ENCODE measurements around the gene SLC26A8. TPM values are rescaled to one million over a fixed set of nuclear protein-coding genes. Genes with fewer than 3 reads are reported as not detected.
"Not testable (repeated sequence)": the region's sequence is repeated elsewhere in the genome, so short reads cannot be mapped to it uniquely, and the experiment has no call there.

SLC26A8 gene
- total RNA-seq, 1 experiment from 2014 or later = not detected

DNA sequence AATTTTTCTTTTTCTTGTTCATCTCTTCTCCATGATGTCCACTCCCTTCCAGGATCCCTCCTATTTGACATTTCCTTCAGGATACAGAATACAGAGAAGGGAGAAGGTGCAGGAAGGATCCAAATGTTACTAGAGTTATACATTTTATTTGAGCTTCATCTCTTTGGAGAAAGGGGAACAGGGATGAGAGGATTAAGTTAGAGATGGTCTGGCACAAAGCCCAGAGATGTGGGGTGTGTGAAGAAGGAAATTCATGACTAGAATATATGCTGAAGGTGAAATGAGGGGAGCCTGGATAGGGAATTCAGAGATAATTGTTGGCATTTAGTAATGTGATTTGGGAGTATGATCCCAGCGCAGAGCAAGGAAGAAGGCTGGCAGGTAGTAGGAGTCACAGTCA lies 81.1 kb downstream of the SLC26A8 start:
- DNase-seq (ENCODE audit: low read depth) = no peak

DNA sequence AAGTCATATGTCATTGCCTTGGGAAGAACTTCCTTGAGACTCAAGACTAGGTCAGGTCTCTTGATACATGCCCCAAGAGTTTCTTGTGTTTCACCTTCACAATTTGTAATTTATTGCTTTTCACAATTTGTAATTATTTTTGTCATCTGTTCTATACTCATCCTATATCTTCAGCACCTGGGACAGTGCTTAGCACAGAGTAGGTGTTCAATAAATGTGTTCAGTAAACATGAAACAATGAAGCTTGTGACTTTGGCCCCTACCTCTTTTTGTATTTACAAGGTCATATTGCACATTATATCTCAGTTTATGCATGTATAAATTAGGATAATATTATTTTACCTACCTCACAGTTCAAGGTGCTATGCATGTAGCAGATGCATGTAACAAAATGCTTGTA lies 82.1 kb downstream of the SLC26A8 start:
- no peak for DNase-seq (ENCODE audit: low read depth)

DNA sequence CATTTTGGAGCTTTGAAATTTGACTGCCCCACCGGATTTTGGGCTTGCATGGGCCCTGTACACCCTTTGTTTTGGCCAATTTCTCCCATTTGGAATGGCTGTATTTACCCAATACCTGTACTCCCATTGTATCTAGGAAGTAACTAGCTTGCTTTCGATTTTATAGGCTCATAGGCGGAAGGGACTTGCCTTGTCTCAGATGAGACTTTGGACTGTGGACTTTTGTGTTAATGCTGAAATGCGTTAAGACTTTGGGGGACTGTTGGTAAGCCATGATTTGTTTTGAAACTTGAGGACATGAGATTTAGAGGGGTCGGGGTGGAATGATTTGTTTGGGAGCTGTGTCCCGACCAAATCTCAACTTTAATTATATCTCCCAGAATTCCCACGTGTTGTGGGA lies 83.3 kb downstream of the SLC26A8 start:
- not testable (repeated sequence) for DNase-seq (ENCODE audit: low read depth)

DNA sequence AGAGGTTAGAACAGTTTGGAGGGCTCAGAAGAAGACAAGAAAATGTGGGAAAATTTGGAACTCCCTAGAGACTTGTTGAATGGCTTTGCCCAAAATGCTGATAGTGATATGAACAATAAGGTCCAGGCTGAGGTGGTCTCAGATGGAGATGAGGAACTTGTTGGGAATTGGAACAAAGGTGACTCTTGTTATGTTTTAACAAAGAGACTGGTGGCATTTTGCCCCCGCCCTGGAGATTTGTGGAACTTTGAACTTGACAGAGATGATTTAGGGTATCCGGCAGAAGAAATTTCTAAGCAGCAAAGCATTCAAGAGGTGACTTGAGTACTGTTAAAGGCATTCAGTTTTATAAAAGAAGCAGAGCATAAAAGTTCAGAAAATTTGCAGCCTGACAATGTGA lies 84.4 kb downstream of the SLC26A8 start:
- DNase-seq (ENCODE audit: low read depth) = not testable (repeated sequence)

DNA sequence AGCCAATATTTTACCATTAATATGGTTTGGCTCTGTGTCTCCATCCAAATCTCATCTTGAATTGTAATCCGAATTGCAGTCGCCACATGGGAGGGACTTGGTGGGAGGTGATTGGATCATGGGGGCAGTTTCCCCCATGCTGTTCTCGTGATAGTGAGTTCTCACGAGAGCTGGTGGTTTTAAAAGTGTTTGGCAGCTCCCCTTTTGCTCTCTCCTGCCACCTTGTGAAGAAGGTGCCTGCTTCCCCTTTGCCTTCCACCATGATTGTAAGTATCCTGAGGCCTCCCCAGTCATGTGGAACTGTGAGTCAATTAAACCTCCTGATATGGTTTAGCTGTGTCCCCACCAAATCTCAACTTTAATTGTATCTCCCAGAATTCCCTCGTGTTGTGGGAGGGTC lies 85.2 kb downstream of the SLC26A8 start:
- not testable (repeated sequence) for DNase-seq (ENCODE audit: low read depth)

DNA sequence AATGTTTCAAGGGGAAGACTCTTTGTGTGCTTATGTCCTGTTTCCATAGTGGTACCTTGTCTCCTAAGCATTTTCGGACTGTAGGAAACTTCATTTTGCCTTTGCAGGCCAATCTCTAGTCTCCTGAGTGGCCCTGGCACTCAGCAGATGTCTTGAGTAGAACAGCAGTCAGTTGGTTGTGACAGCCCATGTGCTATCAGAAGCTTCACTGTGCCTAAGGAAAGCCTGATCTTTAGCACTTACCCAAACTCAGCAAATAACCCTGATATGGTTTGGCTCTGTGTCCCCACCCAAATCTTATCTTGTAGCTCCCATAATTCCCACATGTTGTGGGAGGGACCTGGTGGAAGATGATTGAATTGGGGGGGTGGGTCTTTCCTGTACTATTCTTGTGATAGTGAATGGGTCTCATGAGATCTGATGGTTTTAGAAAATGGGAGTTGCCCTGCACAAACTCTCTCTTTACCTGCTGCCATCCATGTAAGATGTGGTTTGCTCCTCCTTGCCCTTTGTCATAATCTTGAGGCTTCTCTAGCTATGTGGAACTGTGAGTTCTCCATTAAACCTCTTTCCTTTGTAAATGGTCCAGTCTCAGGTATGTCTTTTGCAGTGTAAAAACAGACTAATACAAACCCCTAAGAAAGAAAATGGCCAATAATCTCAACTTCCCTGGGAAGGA lies 87.6 kb downstream of the SLC26A8 start:
- no peak for DNase-seq (ENCODE audit: low read depth)

DNA sequence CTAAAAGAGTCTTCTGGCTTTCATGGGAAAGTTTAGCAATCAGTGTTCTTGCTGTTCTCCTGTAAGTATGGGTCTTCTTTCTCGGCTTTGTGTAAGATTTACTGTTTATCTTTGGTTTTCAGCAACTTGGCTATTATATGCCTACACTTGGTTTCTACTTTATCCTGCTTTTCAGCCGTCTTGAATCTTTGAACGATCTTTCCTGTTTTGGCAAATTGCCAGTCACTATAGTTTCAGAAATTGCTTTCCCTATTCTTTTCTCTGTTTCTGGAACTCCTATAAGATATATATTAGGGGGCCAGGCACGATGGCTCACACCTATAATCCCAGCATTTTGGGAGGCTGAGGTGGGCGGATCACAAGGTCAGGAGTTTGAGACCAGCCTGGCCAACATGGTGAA lies 89.0 kb downstream of the SLC26A8 start:
- DNase-seq (ENCODE audit: low read depth) = no peak

DNA sequence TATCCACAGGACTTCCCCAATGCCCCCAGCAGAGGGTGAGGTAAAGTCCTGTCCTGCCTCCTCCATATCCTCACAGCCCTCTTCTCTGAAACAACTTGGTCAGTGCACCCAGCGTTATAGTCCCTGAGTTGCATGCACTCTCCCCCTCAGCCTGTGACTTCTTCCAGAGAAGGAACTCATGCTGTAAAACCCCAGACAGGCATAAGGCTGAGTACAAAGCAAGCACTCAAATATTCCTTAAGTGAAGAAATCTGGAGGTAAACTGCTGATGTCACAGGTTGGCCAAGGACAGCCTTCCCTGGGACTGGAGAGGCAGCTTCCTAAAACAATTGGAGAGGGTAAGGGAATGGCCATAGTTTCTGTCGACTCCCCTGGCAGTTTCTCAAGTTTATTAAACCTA lies 90.6 kb downstream of the SLC26A8 start:
- DNase-seq (ENCODE audit: low read depth) = no peak

DNA sequence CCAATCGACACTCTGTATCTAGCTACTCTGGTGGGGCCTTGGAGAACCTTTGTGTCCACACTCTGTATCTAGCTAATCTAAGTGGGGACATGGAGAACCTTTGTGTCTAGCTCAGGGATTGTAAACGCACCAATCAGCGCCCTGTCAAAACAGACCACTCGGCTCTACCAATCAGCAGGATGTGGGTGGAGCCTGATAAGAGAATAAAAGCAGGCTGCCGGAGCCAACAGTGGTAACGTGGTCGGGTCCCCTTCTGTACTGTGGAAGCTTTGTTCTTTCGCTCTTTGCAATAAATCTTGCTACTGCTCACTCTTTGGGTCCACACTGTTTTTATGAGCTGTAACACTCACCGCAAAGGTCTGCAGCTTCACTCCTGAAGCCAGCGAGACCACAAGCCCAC lies 92.6 kb downstream of the SLC26A8 start:
- DNase-seq (ENCODE audit: low read depth) = not testable (repeated sequence)

DNA sequence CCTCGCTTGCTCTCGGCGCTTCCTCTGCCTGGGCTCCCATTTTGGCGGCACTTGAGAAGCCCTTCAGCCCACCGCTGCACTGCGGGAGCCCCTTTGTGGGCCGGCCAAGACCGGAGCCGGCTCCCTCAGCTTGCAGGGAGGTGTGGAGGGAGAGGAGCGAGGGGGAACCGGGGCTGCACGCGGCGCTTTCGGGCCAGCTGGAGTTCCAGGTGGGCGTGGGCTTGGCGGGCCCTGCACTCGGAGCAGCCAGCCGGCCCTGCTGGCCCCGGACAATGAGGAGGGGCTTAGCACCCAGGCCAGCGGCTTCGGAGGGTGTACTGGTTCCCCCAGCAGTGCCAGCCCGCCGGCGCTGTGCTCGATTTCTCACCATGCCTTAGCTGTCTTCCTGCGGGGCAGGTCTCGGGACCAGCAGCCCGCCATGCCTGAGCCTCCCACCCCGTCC lies 93.3 kb downstream of the SLC26A8 start:
- no peak for DNase-seq (ENCODE audit: low read depth)

DNA sequence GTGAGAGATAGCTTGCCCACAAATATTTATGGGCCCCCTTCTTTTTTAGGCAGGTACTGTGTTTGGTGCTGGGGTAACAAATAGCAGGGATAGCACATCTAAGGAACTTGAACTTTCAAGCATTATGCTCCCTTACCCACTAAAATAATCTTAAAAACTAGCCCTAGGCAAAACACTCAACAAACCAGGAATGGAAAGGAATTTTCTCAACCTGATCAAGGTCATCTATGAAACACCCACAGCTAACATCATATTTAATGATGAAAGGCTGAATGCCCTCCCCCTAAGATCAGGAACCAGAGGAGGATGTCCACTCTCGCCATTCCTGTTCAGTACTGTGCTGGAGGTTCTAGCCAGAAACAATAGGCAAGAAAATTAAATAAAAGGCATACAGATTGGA lies 94.8 kb downstream of the SLC26A8 start:
- no peak for DNase-seq (ENCODE audit: low read depth)

DNA sequence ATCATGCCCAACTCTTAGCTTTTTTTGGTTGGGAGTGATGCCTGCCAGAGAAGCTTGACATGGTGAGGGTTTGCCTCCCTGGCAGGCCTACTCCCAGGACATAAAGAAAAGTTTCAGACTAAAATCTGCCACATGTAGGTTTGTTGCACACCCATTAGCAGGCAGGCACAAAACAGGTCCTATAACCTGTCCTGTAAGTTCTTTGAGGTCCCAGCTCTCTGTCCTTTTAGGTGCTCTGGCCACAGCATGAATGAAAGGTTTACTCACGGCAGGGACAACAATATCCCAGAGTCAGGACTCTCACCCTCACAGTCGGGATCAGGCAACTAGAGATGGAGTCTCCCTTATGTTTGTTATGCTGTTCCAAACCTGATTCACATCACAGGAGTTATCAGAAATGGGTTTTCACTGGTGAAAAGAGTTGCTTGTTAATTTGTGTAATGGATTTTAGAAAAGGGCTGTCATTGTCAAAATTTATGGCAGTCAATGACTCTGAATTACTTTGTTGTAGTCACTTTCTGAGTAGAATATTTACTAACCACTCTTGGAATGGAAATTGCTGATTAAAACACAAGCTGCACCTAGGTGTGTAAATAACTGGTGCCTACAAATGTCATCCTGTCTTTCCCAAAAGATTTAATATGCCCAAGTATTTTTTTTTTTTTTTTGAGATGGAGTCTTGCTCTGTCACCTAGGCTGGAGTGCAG lies 97.8 kb downstream of the SLC26A8 start:
- no peak for DNase-seq (ENCODE audit: low read depth)

DNA sequence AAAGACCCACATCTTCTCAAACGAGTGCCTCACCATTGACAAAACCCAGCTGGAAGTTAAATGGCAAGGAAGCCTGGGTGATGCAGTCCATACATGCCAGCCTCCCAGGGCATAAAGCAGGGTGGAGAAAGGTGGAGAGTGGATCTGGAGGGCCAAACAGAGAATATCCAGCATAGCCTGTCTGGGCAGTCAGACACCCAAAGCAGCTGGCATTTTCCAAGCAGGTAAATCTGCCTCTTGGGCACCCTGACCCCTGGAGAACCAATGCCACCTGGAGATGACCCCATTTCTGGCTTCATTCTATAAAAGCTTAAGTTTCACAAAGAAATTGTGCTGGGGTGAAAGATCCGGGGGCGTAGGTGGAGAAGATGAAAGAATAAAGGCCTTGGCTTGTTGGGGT lies 98.5 kb downstream of the SLC26A8 start:
- DNase-seq (ENCODE audit: low read depth) = no peak

DNA sequence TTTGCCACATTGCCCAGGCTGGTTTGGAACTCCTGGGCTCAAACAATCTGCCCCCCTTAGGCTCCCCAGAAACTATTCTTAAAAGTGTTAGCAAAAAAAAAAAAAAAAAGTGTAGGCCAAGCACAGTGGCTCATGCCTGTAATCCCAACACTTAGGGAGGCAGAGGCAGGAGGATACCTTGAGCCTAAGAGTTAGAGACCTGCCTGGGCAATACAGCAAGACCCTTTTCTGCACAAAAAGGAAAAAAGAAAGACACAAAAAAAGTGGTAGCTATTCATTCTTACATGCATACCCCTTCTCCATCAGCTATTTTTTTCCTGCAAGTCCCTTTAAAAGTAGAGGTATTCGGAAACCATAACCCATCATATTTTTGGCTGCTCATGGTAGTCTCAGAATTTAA lies 100.3 kb downstream of the SLC26A8 start:
- DNase-seq (ENCODE audit: low read depth) = no peak

DNA sequence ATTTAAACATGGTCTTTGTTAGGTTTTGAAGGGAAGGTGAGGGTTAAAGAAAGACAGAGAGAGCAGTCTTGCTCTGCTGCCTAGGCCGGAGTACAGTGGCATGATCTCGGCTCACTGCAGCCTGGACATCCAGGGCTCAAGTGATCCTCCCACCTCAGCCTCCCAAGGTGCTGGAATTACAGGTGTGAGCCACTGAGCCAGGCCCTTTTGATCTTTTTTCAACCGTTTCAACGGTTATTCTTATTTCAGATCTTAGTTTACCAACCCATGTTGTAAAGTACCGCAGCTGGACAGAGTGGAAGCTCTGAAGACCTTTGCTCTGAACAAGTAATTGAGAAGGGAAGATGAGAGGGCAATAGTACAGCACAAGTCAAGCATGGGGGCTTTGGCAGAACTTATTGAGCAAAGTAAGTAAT lies 102.3 kb downstream of the SLC26A8 start:
- no peak for DNase-seq (ENCODE audit: low read depth)

DNA sequence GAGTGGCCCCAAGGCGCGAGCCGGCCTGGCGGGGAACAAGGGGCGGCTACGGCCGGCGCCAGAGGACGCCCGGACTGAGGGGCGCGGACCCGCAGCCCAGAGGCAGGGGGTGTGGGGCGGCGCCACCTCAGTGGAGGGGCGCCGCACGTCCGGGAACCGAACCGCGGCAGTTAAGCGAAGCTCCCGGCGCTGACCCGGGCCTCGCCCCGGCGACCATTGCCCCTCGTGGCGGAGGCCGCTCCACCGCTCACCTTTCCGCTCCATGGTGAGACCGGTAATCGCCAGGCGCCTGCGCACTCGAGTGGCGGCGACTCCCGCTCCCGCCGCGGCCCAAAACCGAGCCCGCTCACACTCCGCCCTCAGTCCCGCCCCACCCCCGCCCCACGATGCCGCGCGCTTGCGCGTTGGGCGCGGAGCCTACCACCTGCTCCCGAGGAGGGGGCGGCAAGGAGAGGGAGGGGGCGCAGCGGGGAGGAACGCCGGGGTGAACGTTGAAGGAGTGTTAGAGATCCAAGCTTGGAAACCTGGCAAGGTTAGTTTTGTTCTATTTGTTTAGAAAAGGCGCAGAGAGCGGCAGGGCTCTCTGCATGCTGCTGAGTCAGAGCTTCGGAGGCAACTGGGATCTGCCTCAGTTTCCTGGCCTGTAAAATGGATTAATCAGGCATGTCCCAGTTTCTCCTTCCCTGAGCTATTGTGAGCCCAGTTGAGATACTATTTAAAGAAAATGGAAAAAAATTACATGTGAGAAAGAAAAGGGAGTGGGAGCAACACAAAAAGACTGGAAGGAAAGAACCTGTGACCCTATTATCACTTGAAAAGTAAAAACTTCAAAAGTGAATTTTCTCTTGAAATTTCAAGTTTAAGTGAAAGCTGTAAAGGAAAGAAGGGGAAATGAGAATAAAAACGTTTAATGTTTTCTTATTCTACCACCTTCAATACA lies 103.4 kb downstream of the SLC26A8 start, which contains the start of gene SRPK1:
SRPK1 (minus strand) TSS at position 306 of the 940 bp plus-strand sequence; CDS start at position 264, 42 bp downstream.
- DNase-seq (ENCODE audit: low read depth) = peak; percentile 77

DNA sequence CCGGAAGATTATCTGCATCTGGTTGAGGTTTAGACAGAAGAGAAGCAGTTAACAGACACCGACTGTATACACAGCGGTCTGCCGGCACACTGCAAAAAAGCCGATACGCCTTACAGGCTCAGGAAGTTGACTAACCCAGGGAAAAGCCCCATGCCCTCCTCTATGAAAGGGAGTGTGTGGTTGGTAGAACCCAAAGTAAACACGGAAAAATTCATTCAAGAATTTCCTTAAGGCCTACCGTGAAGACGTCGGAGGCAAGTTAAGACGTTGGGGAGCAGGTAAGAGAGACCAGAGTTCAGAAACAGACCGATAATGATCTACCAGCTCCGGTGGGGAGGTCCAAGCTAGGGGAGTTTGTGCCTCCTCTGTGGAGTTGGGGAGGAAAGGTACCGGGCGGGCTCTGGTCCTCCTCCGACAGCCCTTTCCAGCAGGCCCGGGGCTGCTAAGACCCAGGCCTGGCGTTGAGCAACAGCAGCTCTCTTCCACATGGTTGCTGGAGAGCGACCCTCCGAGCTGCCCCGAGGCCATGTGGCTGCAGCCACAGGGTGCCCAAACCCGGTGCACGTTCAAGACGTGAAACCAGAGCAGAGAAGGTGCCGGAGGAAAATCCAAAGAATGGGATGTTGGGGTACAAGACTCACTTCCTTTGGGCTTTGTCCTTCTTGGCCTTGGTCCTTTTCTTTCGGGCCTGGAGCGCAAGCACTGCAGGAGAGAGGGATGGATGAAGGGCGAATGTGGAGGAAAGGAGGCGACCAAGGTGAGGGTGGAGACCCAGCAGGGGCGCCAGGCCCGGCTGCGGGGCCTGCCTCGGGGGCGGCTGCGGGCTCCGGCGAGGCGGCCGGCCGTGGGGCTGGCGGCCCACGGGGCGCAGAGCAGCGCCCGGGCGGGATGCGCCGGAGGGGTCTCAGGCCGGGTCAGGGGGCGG lies 104.4 kb downstream of the SLC26A8 start:
- peak; percentile 46 for DNase-seq (ENCODE audit: low read depth)

DNA sequence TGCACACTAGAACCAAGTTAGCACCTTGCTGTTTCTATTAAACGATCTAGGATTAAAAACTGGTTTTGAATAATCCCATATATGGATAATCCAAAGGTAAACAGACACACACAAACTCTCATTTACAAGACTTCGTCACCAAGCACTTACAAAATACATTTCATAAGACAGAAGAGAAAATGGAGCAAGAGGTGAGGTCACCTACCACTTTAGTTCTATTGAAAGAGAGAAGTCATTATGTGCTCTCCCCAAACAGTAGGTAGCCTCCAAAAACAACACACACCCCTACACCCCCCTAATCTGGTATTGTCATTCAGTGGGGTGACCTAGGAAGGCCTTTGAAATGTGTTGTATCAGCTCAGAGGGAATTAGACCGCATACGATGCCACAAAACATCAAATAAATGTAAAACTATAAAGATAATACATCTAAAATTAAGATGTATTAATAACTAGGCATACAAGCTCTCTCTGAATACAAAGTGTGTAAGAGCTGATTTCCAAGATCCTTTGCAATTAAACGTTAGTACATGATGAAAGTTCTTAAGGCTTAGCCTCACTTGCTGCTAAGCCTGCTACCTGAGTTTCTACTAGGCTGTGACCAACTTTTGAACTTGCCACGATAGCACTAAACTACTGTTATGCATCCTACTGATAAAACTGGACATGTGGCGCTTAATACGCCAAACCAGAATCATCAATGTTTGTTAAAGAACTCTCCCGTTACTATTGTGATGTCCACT lies 105.2 kb downstream of the SLC26A8 start:
- DNase-seq (ENCODE audit: low read depth) = no peak

DNA sequence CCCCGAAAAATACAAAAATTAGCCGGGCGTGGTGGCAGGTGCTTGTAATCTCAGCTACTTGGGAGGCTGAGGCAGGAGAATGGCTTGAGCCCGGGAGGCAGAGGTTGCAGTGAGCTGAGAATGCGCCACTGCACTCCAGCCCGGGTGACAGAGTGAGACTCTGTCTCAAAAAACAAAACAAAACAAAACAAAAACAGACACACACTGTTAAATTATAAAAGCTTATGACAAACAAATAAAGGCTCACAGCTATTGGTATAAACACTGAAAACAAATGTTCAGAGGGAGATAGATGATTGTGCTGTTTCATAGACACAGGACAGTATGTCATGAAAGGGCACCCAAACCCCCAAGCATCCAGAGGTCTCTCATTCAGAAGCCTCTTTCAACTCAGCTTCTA lies 107.5 kb downstream of the SLC26A8 start:
- DNase-seq (ENCODE audit: low read depth) = not testable (repeated sequence)

DNA sequence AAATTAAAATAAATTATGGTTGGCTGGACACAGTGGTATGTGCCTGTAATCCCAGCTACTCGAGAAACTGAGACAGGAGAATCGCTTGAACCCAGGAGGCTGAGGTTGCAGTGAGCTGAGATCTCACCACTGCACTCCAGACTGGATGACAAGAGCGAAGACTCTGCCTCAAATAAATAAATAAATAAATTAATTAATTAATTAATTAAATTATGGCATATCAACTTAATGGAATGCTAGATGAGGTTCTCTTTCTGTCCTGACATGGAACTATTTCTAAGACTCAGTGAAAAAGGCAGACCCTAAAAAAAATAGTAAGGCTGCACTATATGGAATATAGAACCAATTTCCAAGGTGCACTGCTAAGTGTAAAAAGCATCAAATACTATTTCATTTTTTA lies 108.4 kb downstream of the SLC26A8 start:
- no peak for DNase-seq (ENCODE audit: low read depth)

All from RPMI7951 (cell line).